Suprapubic skin (tissue), 3 donors: ENCODE results near the gene PFDN4.

Experiments used
- POLR2AphosphoS5 ChIP-seq, 3 donors: sonication (generic); formaldehyde crosslinking; IDR thresholded peaks; one replicate each; pipeline ENCODE4 v1.6.1; 2017; ENCODE audit warnings: antibody characterized with exemption in 3 of 3
- TF ChIP-seq, protein P1 (sequence below), 2 donors: fragments of 200-600 bp in 1 of 2; fragments of 450-650 bp in 1 of 2; sonication (generic) in 1 of 2; IDR thresholded peaks; one replicate each; pipeline ENCODE4 v1.5.1; 2016 to 2019; ENCODE audit warnings: antibody characterized with exemption in 2 of 2, mild to moderate bottlenecking in 1 of 2, moderate library complexity in 1 of 2

DNA sequence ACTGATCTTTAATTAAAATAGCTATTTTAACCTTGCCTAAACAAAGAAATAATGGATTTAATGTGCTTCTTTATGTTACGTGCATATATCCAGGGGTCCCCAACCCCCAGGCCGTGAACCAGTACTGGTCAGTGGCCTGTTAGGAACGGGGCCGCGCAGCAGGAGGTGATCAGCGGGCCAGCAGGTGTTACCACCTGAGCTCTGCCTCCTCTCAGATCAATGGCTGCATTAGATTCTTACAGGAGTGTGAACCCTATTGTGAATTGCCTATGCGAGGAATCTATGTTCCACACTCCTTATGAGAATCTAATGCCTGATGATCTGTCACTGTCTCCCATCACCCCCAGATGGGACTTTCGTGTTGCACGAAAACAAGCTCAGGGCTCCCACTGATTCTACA, 42.9 kb upstream of the PFDN4 start:
- TF ChIP-seq, protein P1, sequence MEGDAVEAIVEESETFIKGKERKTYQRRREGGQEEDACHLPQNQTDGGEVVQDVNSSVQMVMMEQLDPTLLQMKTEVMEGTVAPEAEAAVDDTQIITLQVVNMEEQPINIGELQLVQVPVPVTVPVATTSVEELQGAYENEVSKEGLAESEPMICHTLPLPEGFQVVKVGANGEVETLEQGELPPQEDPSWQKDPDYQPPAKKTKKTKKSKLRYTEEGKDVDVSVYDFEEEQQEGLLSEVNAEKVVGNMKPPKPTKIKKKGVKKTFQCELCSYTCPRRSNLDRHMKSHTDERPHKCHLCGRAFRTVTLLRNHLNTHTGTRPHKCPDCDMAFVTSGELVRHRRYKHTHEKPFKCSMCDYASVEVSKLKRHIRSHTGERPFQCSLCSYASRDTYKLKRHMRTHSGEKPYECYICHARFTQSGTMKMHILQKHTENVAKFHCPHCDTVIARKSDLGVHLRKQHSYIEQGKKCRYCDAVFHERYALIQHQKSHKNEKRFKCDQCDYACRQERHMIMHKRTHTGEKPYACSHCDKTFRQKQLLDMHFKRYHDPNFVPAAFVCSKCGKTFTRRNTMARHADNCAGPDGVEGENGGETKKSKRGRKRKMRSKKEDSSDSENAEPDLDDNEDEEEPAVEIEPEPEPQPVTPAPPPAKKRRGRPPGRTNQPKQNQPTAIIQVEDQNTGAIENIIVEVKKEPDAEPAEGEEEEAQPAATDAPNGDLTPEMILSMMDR (IDR thresholded peaks at IDR 0.05): no peak
- TF ChIP-seq POLR2AphosphoS5 (IDR thresholded peaks at IDR 0.05): no peak
